Lower lobe of right lung (tissue), 2 donors: ENCODE data around the gene ABAT. TPM values are rescaled to one million over a fixed set of nuclear protein-coding genes. Genes with fewer than 3 reads are reported as not detected.

ENCODE experiments used
- ATAC-seq, 2 donors: fragments of 200-7000 bp; cut with Tn5 transposase; one replicate each; pipeline ENCODE4 v1.9.1; 2020 to 2022; ENCODE audit warnings: mild to moderate bottlenecking in 2 of 2, moderate library complexity in 2 of 2
- DNase-seq: peaks from one replicate; pipeline ENCODE4 v3.0.0-alpha.2; 2020
- H3K27ac ChIP-seq: fragments of 200-600 bp; one replicate; pipeline ENCODE4 v1.8.0; 2022
- H3K27me3 ChIP-seq: fragments of 200-600 bp; one replicate; pipeline ENCODE4 v1.8.0; 2022; ENCODE audit warnings: low read depth
- H3K36me3 ChIP-seq: fragments of 200-600 bp; one replicate; pipeline ENCODE4 v1.8.0; 2022; ENCODE audit warnings: mild to moderate bottlenecking
- H3K4me1 ChIP-seq: fragments of 200-600 bp; one replicate; pipeline ENCODE4 v1.8.0; 2022
- H3K4me3 ChIP-seq: fragments of 200-600 bp; one replicate; pipeline ENCODE4 v1.8.0; 2022; ENCODE audit warnings: mild to moderate bottlenecking
- H3K9me3 ChIP-seq: fragments of 200-600 bp; one replicate; pipeline ENCODE4 v1.8.0; 2022
- intact Hi-C: fragments of 100-400 bp; cut with DNase I; formaldehyde crosslinking; loops from one replicate; pipeline ENCODE4 v1.11.0; 2022
- total RNA-seq: library from RNA; stranded (reverse); fragmentation: NEBNext Ultra II Directional; extraction: Animal tissue kit (Norgen Biotek cat#: 25700); gene quantifications from one replicate; pipeline ENCODE4 v1.2.1, GENCODE V29; 2021
- TF ChIP-seq, protein P1 (sequence below): fragments of 200-600 bp; IDR thresholded peaks from one replicate; pipeline ENCODE4 v1.8.0; 2022; ENCODE audit warnings: antibody characterized with exemption, mild to moderate bottlenecking
- donor health status: DM: no; HTN: yes; CAD: no; lungs with severe emphysema.

The ABAT gene
- total RNA-seq, 1 donor from 2014 or later: 12.9 TPM

GRCh38 chr16:8774208-8774607 lies 99.8 kb downstream of the ABAT start:
- TF ChIP-seq, protein P1, sequence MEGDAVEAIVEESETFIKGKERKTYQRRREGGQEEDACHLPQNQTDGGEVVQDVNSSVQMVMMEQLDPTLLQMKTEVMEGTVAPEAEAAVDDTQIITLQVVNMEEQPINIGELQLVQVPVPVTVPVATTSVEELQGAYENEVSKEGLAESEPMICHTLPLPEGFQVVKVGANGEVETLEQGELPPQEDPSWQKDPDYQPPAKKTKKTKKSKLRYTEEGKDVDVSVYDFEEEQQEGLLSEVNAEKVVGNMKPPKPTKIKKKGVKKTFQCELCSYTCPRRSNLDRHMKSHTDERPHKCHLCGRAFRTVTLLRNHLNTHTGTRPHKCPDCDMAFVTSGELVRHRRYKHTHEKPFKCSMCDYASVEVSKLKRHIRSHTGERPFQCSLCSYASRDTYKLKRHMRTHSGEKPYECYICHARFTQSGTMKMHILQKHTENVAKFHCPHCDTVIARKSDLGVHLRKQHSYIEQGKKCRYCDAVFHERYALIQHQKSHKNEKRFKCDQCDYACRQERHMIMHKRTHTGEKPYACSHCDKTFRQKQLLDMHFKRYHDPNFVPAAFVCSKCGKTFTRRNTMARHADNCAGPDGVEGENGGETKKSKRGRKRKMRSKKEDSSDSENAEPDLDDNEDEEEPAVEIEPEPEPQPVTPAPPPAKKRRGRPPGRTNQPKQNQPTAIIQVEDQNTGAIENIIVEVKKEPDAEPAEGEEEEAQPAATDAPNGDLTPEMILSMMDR: no peak
- ATAC-seq (no peak), DNase-seq (no peak)
- H3K4me3 ChIP-seq: no peak overlapping the region
- H3K27me3 ChIP-seq: no peaks in the 10 kb centered on the region
- no peak overlapping the region for H3K27ac ChIP-seq
- no peaks in the 10 kb centered on the region for H3K4me1 ChIP-seq
- intact Hi-C loops: no loop called here
- H3K36me3 ChIP-seq: peaks cover 40% of the 10 kb centered on the region
- no peaks in the 10 kb centered on the region for H3K9me3 ChIP-seq

DNA sequence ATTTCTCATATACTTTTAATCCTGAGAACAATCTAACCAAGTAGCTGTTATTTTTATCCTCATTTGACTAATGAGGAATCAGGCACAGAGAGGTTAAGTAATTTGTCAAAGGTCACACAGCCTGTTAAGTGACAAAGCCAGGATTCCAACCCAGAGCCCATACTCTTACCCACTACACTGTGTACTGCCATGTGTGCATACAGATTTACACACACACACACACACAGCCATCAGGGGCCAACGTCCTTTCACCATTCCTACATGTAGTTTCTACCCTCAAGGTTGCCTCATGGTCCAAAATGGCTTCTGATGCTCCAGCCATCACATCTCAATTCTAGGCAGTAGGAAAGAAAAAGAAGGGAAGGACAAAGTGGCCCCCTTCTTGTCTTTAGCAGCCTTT lies 100.9 kb downstream of the ABAT start:
- no peak overlapping the region for H3K4me3 ChIP-seq
- H3K27ac ChIP-seq: no peak overlapping the region
- peaks cover 40% of the 10 kb centered on the region for H3K36me3 ChIP-seq
- ATAC-seq (no peak), DNase-seq (no peak)
- H3K9me3 ChIP-seq: no peaks in the 10 kb centered on the region
- intact Hi-C loops: no loop called here
- TF ChIP-seq, protein P1: no peak
- no peaks in the 10 kb centered on the region for H3K27me3 ChIP-seq
- no peaks in the 10 kb centered on the region for H3K4me1 ChIP-seq

DNA sequence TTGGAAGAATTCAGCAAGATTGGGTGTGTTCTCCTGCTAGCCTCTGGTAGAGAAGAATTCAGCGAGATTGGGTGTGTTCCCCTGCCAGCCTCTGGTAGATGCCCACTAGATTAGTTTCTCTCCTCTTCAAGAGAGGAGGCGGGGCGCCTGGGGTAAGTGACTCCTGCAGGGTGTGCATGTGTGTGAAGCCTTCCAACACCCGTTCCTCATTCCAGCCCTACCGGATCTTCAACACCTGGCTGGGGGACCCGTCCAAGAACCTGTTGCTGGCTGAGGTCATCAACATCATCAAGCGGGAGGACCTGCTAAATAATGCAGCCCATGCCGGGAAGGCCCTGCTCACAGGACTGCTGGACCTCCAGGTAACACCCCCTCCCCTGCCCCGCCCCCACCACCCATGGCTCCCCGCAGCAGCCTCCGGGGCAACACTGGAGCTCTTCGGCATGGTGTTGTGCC lies 101.7 kb downstream of the ABAT start:
- Histone ChIP-seq H3K4me3 (no peak overlapping the region), H3K9me3 (no peaks in the 10 kb centered on the region), H3K4me1 (no peaks in the 10 kb centered on the region), H3K27ac (no peak overlapping the region), H3K36me3 (peaks cover 40% of the 10 kb centered on the region), H3K27me3 (no peaks in the 10 kb centered on the region)
- DNase-seq (peak; percentile 49), ATAC-seq (peak; percentile 52 to 73)
- TF ChIP-seq, protein P1: no peak
- intact Hi-C loops: no loop called here

GRCh38 chr16:8777217-8777616 lies 102.8 kb downstream of the ABAT start:
- H3K27me3 ChIP-seq: no peaks in the 10 kb centered on the region
- DNase-seq (no peak), ATAC-seq (no peak)
- intact Hi-C loops: no loop called here
- H3K9me3 ChIP-seq: no peaks in the 10 kb centered on the region
- H3K4me1 ChIP-seq: no peaks in the 10 kb centered on the region
- H3K27ac ChIP-seq: no peak overlapping the region
- H3K4me3 ChIP-seq: no peak overlapping the region
- TF ChIP-seq, protein P1: no peak
- H3K36me3 ChIP-seq: peaks cover 40% of the 10 kb centered on the region

DNA sequence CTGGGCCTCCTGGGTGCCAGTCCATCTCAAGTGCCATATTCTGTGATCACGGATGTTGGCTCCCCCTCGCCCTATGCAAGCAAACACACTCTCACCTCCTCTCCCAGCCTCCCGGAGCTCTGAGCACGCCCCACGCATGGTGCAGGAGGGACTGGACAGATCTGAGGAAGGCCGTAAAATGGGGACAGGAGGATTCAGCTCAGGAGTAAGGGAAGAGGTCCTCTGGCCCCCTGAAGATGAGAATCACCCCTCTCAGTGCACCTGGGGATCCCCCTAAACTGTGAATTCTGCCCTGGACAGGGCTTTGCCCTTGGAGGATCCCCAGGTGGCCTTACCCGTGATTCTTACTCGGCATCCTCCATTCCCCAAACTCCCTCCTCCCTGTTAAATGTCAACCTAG lies 107.4 kb downstream of the ABAT start:
- Histone ChIP-seq H3K4me3 (no peak overlapping the region), H3K4me1 (no peaks in the 10 kb centered on the region), H3K36me3 (peaks cover 12% of the 10 kb centered on the region), H3K27me3 (no peaks in the 10 kb centered on the region), H3K27ac (no peak overlapping the region), H3K9me3 (no peaks in the 10 kb centered on the region)
- DNase-seq (no peak), ATAC-seq (no peak)
- intact Hi-C loops: no loop called here
- TF ChIP-seq, protein P1: no peak

DNA sequence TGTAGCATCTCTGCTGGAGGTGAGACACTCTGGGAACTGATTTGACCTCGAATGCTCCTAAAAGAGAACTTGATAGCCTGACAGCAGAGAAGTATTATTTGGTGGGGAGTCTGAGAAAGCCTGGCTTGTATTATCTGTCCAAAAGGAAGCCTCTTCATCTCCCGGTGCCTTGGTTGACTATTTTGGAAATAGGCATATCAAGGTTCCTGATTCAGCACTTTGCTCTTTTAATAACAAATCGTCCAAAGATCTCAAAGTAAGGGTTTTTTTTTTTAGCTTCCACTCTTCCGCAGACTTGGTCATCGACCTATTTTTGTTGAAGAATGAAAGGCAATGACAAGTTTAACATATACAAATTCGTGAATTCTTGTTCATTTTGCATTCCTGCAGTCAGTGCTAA lies 108.3 kb downstream of the ABAT start:
- Histone ChIP-seq H3K27me3 (no peaks in the 10 kb centered on the region), H3K36me3 (peaks cover 5% of the 10 kb centered on the region), H3K4me3 (no peak overlapping the region), H3K4me1 (no peaks in the 10 kb centered on the region), H3K9me3 (no peaks in the 10 kb centered on the region), H3K27ac (no peak overlapping the region)
- no peak for DNase-seq
- TF ChIP-seq, protein P1: no peak
- intact Hi-C loops: no loop called here
- ATAC-seq: no peak
